ENCODE measurements around the gene STX5.
"Not testable (repeated sequence)": the region's sequence is repeated elsewhere in the genome, so short reads cannot be mapped to it uniquely, and the experiment has no call there.

The STX5 gene

GRCh38 chr11:62831520-62832335, at the start of gene STX5:
Gene STX5, minus strand, starts transcription at chr11:62832051. Its CDS starts 808 bp downstream, at chr11:62831243.
- peak; percentile 100 for DNase-seq
- H3K27ac Mint-ChIP-seq, result peak within 1 kb of the TSS; percentile 100
- H3K9me3 Mint-ChIP-seq, result no peaks in the 10 kb centered on the region
- no peaks in the 10 kb centered on the region for H3K27me3 Mint-ChIP-seq
- peaks cover 78% of the 10 kb centered on the region for H3K36me3 Mint-ChIP-seq (ENCODE audit: low read depth)
- peak within 1 kb of the TSS; percentile 93 for H3K4me3 Mint-ChIP-seq
- peaks cover 59% of the 10 kb centered on the region for H3K4me1 Mint-ChIP-seq (ENCODE audit: low read depth)

GRCh38 chr11:62880803-62881578, 49.1 kb upstream of the STX5 start, which contains the start of gene SLC3A2:
Gene SLC3A2, plus strand, starts transcription at chr11:62880896. Its CDS starts 128 bp downstream, at chr11:62881024.
- Mint-ChIP-seq H3K4me1 (ENCODE audit: low read depth) (peaks cover 47% of the 10 kb centered on the region), H3K27me3 (no peaks in the 10 kb centered on the region), H3K9me3 (no peaks in the 10 kb centered on the region), H3K36me3 (ENCODE audit: low read depth) (peaks cover 94% of the 10 kb centered on the region), H3K4me3 (peak within 1 kb of the TSS; percentile 99), H3K27ac (peak within 1 kb of the TSS; percentile 100)
- DNase-seq, result peak; percentile 92

GRCh38 chr11:62880231-62880802, 48.5 kb upstream of the STX5 start:
- Mint-ChIP-seq H3K27ac (peak overlapping the region; percentile 100), H3K27me3 (no peaks in the 10 kb centered on the region)

GRCh38 chr11:62879235-62879978, 47.6 kb upstream of the STX5 start:
- DNase-seq, result no peak
- peak overlapping the region; percentile 99 for H3K4me3 Mint-ChIP-seq
- peaks cover 34% of the 10 kb centered on the region for H3K4me1 Mint-ChIP-seq (ENCODE audit: low read depth)
- no peaks in the 10 kb centered on the region for H3K27me3 Mint-ChIP-seq
- H3K27ac Mint-ChIP-seq, result peak overlapping the region; percentile 100
- H3K9me3 Mint-ChIP-seq, result no peaks in the 10 kb centered on the region
- peaks cover 91% of the 10 kb centered on the region for H3K36me3 Mint-ChIP-seq (ENCODE audit: low read depth)

More at GRCh38 chr11:62880231-62880802, 48.5 kb upstream of the STX5 start:
- H3K36me3 Mint-ChIP-seq (ENCODE audit: low read depth), result peaks cover 90% of the 10 kb centered on the region
- peak overlapping the region; percentile 99 for H3K4me3 Mint-ChIP-seq
- DNase-seq, result no peak
- no peaks in the 10 kb centered on the region for H3K9me3 Mint-ChIP-seq
- H3K4me1 Mint-ChIP-seq (ENCODE audit: low read depth), result peaks cover 41% of the 10 kb centered on the region

- peaks cover 16% of the 10 kb centered on the region for H3K4me1 Mint-ChIP-seq (ENCODE audit: low read depth)
- H3K27me3 Mint-ChIP-seq, result no peaks in the 10 kb centered on the region
- no peaks in the 10 kb centered on the region for H3K9me3 Mint-ChIP-seq
- H3K36me3 Mint-ChIP-seq (ENCODE audit: low read depth), result peaks cover 78% of the 10 kb centered on the region
- H3K4me3 Mint-ChIP-seq, result no peak overlapping the region
- no peak for DNase-seq
- H3K27ac Mint-ChIP-seq, result no peak overlapping the region
Observed at GRCh38 chr11:62876712-62877111, 44.9 kb upstream of the STX5 start.

GRCh38 chr11:62875698-62876478, 44.0 kb upstream of the STX5 start:
- no peak overlapping the region for H3K4me3 Mint-ChIP-seq
- H3K27me3 Mint-ChIP-seq, result no peaks in the 10 kb centered on the region
- no peaks in the 10 kb centered on the region for H3K9me3 Mint-ChIP-seq
- no peak for DNase-seq
- H3K36me3 Mint-ChIP-seq (ENCODE audit: low read depth), result peaks cover 73% of the 10 kb centered on the region
- H3K27ac Mint-ChIP-seq, result no peak overlapping the region
- H3K4me1 Mint-ChIP-seq (ENCODE audit: low read depth), result peaks cover 16% of the 10 kb centered on the region

GRCh38 chr11:62874851-62875250, 43.0 kb upstream of the STX5 start:
- Mint-ChIP-seq H3K27me3 (no peaks in the 10 kb centered on the region), H3K4me1 (ENCODE audit: low read depth) (peaks cover 9% of the 10 kb centered on the region), H3K36me3 (ENCODE audit: low read depth) (peaks cover 63% of the 10 kb centered on the region), H3K4me3 (no peak overlapping the region), H3K9me3 (no peaks in the 10 kb centered on the region), H3K27ac (no peak overlapping the region)
- no peak for DNase-seq

GRCh38 chr11:62865635-62866034, 33.8 kb upstream of the STX5 start:
- H3K27ac Mint-ChIP-seq, result no peak overlapping the region
- peaks cover 22% of the 10 kb centered on the region for H3K4me1 Mint-ChIP-seq (ENCODE audit: low read depth)
- H3K36me3 Mint-ChIP-seq (ENCODE audit: low read depth), result peaks cover 30% of the 10 kb centered on the region
- no peaks in the 10 kb centered on the region for H3K27me3 Mint-ChIP-seq
- no peak overlapping the region for H3K4me3 Mint-ChIP-seq
- H3K9me3 Mint-ChIP-seq, result no peaks in the 10 kb centered on the region
- DNase-seq, result no peak

- H3K4me3 Mint-ChIP-seq, result no peak overlapping the region
Observed at GRCh38 chr11:62863687-62864335, 32.0 kb upstream of the STX5 start.

GRCh38 chr11:62861564-62862192, 29.8 kb upstream of the STX5 start:
- not testable (repeated sequence) for H3K4me3 Mint-ChIP-seq, H3K27me3 Mint-ChIP-seq, H3K9me3 Mint-ChIP-seq, DNase-seq
- Mint-ChIP-seq H3K4me1 (ENCODE audit: low read depth) (peaks cover 49% of the 10 kb centered on the region), H3K36me3 (ENCODE audit: low read depth) (peaks cover 56% of the 10 kb centered on the region), H3K27ac (peak overlapping the region; percentile 61)

More at GRCh38 chr11:62863687-62864335, 32.0 kb upstream of the STX5 start:
- Mint-ChIP-seq H3K4me1 (ENCODE audit: low read depth) (peaks cover 35% of the 10 kb centered on the region), H3K27me3 (no peaks in the 10 kb centered on the region), H3K9me3 (no peaks in the 10 kb centered on the region), H3K36me3 (ENCODE audit: low read depth) (peaks cover 43% of the 10 kb centered on the region), H3K27ac (no peak overlapping the region)
- no peak for DNase-seq

GRCh38 chr11:62860835-62861563, 29.1 kb upstream of the STX5 start:
- Mint-ChIP-seq H3K4me3 (peak overlapping the region; percentile 6), H3K27ac (peak overlapping the region; percentile 61), H3K9me3 (no peaks in the 10 kb centered on the region), H3K27me3 (peaks cover under 1% of the 10 kb centered on the region), H3K4me1 (ENCODE audit: low read depth) (peaks cover 53% of the 10 kb centered on the region), H3K36me3 (ENCODE audit: low read depth) (peaks cover 58% of the 10 kb centered on the region)
- DNase-seq, result no peak

- peak overlapping the region; percentile 35 for H3K4me3 Mint-ChIP-seq
- H3K27me3 Mint-ChIP-seq, H3K9me3 Mint-ChIP-seq, DNase-seq, H3K27ac Mint-ChIP-seq: not testable (repeated sequence)
- peaks cover 59% of the 10 kb centered on the region for H3K4me1 Mint-ChIP-seq (ENCODE audit: low read depth)
- peaks cover 70% of the 10 kb centered on the region for H3K36me3 Mint-ChIP-seq (ENCODE audit: low read depth)
Observed at GRCh38 chr11:62859281-62859703, 27.4 kb upstream of the STX5 start.
